Measurements from ENCODE around the gene GULP1. TPM values are rescaled to one million over a fixed set of nuclear protein-coding genes. Genes with fewer than 3 reads are reported as not detected.
A peak's percentile ranks its signal among the peaks of the same experiment; 100 is the strongest.

The GULP1 gene
- total RNA-seq, 1 experiment from 2014 or later: 75.1 TPM

DNA sequence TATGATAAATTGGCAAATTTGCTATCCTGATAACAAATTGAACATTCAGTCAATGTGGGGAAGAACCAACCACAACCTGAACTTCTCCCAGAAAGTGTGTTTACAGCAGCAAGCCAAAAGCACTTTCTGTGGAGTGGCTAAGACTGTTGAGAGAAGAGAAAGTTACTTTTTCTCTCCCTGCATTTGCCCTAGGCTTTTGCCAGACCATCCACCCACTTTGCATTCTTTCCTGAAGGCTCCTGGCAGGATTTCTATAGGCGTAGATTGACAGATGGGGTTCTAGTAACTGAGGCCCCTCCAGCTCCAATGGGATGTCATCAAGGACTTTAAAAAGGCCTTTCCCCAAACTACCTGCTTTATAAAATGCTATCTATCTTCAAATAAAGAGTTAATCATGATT lies 215.2 kb downstream of the GULP1 start:
- no peak overlapping the region for H3K4me3 Mint-ChIP-seq
- TF ChIP-seq MXD4 (CRISPR knock-in tag; IDR thresholded peaks at IDR 0.05; ENCODE audit: borderline replicate concordance) (no peak), NFYB (CRISPR knock-in tag; conservative IDR thresholded peaks at IDR 0.05; ENCODE audit: low read depth) (no peak), SMAD3 (CRISPR knock-in tag; IDR thresholded peaks at IDR 0.05; ENCODE audit: borderline replicate concordance) (no peak), TCF7 (CRISPR knock-in tag; IDR thresholded peaks at IDR 0.05; ENCODE audit: low read depth) (no peak), ZNF219 (CRISPR knock-in tag; IDR thresholded peaks at IDR 0.05; ENCODE audit: borderline replicate concordance) (no peak), NR1H2 (CRISPR knock-in tag; IDR thresholded peaks at IDR 0.05) (no peak), KAT7 (CRISPR knock-in tag; IDR thresholded peaks at IDR 0.05; ENCODE audit: borderline replicate concordance) (no peak), JAZF1 (CRISPR knock-in tag; IDR thresholded peaks at IDR 0.05) (no peak), ZNF121 (CRISPR knock-in tag; IDR thresholded peaks at IDR 0.05) (no peak), ZNF263 (CRISPR knock-in tag; IDR thresholded peaks at IDR 0.05; ENCODE audit: low read depth) (no peak)
- TF ChIP-seq, protein P1, sequence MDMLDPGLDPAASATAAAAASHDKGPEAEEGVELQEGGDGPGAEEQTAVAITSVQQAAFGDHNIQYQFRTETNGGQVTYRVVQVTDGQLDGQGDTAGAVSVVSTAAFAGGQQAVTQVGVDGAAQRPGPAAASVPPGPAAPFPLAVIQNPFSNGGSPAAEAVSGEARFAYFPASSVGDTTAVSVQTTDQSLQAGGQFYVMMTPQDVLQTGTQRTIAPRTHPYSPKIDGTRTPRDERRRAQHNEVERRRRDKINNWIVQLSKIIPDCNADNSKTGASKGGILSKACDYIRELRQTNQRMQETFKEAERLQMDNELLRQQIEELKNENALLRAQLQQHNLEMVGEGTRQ (CRISPR knock-in tag; IDR thresholded peaks at IDR 0.05): no peak
- TF ChIP-seq, protein P2, sequence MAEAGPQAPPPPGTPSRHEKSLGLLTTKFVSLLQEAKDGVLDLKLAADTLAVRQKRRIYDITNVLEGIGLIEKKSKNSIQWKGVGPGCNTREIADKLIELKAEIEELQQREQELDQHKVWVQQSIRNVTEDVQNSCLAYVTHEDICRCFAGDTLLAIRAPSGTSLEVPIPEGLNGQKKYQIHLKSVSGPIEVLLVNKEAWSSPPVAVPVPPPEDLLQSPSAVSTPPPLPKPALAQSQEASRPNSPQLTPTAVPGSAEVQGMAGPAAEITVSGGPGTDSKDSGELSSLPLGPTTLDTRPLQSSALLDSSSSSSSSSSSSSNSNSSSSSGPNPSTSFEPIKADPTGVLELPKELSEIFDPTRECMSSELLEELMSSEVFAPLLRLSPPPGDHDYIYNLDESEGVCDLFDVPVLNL (CRISPR knock-in tag; IDR thresholded peaks at IDR 0.05; ENCODE audit: borderline replicate concordance, low read depth): no peak
- TF ChIP-seq, protein P3, sequence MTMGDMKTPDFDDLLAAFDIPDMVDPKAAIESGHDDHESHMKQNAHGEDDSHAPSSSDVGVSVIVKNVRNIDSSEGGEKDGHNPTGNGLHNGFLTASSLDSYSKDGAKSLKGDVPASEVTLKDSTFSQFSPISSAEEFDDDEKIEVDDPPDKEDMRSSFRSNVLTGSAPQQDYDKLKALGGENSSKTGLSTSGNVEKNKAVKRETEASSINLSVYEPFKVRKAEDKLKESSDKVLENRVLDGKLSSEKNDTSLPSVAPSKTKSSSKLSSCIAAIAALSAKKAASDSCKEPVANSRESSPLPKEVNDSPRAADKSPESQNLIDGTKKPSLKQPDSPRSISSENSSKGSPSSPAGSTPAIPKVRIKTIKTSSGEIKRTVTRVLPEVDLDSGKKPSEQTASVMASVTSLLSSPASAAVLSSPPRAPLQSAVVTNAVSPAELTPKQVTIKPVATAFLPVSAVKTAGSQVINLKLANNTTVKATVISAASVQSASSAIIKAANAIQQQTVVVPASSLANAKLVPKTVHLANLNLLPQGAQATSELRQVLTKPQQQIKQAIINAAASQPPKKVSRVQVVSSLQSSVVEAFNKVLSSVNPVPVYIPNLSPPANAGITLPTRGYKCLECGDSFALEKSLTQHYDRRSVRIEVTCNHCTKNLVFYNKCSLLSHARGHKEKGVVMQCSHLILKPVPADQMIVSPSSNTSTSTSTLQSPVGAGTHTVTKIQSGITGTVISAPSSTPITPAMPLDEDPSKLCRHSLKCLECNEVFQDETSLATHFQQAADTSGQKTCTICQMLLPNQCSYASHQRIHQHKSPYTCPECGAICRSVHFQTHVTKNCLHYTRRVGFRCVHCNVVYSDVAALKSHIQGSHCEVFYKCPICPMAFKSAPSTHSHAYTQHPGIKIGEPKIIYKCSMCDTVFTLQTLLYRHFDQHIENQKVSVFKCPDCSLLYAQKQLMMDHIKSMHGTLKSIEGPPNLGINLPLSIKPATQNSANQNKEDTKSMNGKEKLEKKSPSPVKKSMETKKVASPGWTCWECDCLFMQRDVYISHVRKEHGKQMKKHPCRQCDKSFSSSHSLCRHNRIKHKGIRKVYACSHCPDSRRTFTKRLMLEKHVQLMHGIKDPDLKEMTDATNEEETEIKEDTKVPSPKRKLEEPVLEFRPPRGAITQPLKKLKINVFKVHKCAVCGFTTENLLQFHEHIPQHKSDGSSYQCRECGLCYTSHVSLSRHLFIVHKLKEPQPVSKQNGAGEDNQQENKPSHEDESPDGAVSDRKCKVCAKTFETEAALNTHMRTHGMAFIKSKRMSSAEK (CRISPR knock-in tag; IDR thresholded peaks at IDR 0.05; ENCODE audit: borderline replicate concordance): no peak
- TF ChIP-seq, protein P4, sequence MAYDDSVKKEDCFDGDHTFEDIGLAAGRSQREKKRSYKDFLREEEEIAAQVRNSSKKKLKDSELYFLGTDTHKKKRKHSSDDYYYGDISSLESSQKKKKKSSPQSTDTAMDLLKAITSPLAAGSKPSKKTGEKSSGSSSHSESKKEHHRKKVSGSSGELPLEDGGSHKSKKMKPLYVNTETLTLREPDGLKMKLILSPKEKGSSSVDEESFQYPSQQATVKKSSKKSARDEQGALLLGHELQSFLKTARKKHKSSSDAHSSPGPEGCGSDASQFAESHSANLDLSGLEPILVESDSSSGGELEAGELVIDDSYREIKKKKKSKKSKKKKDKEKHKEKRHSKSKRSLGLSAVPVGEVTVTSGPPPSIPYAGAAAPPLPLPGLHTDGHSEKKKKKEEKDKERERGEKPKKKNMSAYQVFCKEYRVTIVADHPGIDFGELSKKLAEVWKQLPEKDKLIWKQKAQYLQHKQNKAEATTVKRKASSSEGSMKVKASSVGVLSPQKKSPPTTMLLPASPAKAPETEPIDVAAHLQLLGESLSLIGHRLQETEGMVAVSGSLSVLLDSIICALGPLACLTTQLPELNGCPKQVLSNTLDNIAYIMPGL (CRISPR knock-in tag; IDR thresholded peaks at IDR 0.05): no peak
- DNase-seq (ENCODE audit: low spot score) (no peak), ATAC-seq (peak; percentile 75)
- peaks cover 54% of the 10 kb centered on the region for H3K4me1 Mint-ChIP-seq
- ChIA-PET POLR2A (no interaction called here), CTCF (no interaction called here)
- H3K27me3 Mint-ChIP-seq (ENCODE audit: low read depth): no peaks in the 10 kb centered on the region
- H3K36me3 Mint-ChIP-seq: no peaks in the 10 kb centered on the region; the same call in 1 of the 2 replicates
- H3K27ac Mint-ChIP-seq: peak overlapping the region; percentile 90
- no peaks in the 10 kb centered on the region for H3K9me3 Mint-ChIP-seq

DNA sequence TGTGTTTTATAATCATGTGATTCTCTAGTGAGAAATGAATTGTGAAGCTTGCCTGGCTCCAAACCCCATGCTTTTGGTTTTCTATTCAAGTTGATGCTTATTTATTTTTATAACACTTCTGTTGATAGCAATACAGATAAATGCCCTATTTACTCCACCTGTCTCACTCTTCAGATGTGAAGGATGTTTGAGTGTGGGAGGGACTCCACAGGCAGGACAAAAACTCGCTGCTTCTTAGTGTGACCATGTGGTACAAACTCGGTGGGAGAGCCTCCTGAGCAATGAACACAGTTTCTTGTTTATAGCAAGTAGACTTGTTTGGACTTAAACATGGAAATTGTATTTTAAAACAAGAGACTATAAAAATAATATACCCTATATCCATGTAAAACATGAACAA lies 219.7 kb downstream of the GULP1 start:
- ChIA-PET POLR2A (no interaction called here), CTCF (interaction anchor here (0.7 to 1.0 kb wide), 2 partner anchors 13 kb away, joined by 3 read pairs; no protein-coding TSS in a partner anchor)
- H3K4me3 Mint-ChIP-seq: no peak overlapping the region
- no peak for TF ChIP-seq HMGA2 (CRISPR knock-in tag; IDR thresholded peaks at IDR 0.05)
- no peak for DNase-seq (ENCODE audit: low spot score)
- no peaks in the 10 kb centered on the region for H3K9me3 Mint-ChIP-seq
- H3K27ac Mint-ChIP-seq: peak overlapping the region; percentile 20; the same call in 1 of the 2 replicates
- H3K4me1 Mint-ChIP-seq: peaks cover 60% of the 10 kb centered on the region
- no peak for ATAC-seq
- H3K27me3 Mint-ChIP-seq (ENCODE audit: low read depth): no peaks in the 10 kb centered on the region
- no peaks in the 10 kb centered on the region for H3K36me3 Mint-ChIP-seq

Measured in WTC11 (cell line).